H1 (cell line): ENCODE measurements around the gene RIPOR3. TPM values are rescaled to one million over a fixed set of nuclear protein-coding genes. Genes with fewer than 3 reads are reported as not detected.

ENCODE experiments used
- CTCF ChIA-PET: fragments of 300-600 bp; sonication (Branson Sonifier 250); formaldehyde crosslinking; loops from one replicate; lab custom pipeline; 2021; ENCODE audit not compliant: partially characterized antibody; lab: Charles Lee
- POLR2A ChIA-PET: fragments of 300-600 bp; sonication (Branson Sonifier 250); formaldehyde crosslinking; loops from one replicate; lab custom pipeline; 2021; ENCODE audit warnings: inconsistent platforms; ENCODE audit not compliant: partially characterized antibody; lab: Charles Lee
- DNase-seq, 2 experiments: peaks; one replicate each; pipeline versions ENCODE4 v3.0.0 to v3.0.0-alpha.2; 2010 to 2022; ENCODE audit warnings: low spot score in 2 of 2, low read depth in 1 of 2, mixed read lengths in 1 of 2
- FAIRE-seq: peaks from 2 replicates; lab custom pipeline; 2011; peaks lifted over from hg19 to GRCh38; lab: Jason Lieb, UNC
- H2AFZ ChIP-seq: 2 replicates; pipeline ENCODE4 v1.8.1; 2012; ENCODE audit warnings: low read length, inconsistent platforms
- H2AK5ac ChIP-seq: 2 replicates; pipeline ENCODE4 v1.6.1; 2013; ENCODE audit warnings: low read depth, low read length
- H2BK120ac ChIP-seq: replicated peaks from 2 replicates; pipeline ENCODE3; 2013; ENCODE audit warnings: low read depth, low read length, inconsistent platforms
- H2BK12ac ChIP-seq: 2 replicates; pipeline ENCODE4 v1.6.1; 2013; ENCODE audit warnings: low read depth, low read length
- H2BK15ac ChIP-seq: 2 replicates; pipeline ENCODE4 v1.6.1; 2013; ENCODE audit warnings: low read length
- H2BK20ac ChIP-seq: 2 replicates; pipeline ENCODE4 v1.6.1; 2013; ENCODE audit warnings: low read length
- H2BK5ac ChIP-seq: 2 replicates; pipeline ENCODE4 v1.6.1; 2013; ENCODE audit warnings: low read depth, low read length
- H3K14ac ChIP-seq: 2 replicates; pipeline ENCODE4 v1.6.1; 2013; ENCODE audit warnings: inconsistent platforms; ENCODE audit not compliant: insufficient read length
- H3K18ac ChIP-seq: 2 replicates; pipeline ENCODE4 v1.6.1; 2013; ENCODE audit warnings: low read length; ENCODE audit errors: extremely low read depth
- H3K23ac ChIP-seq: 2 replicates; pipeline ENCODE4 v1.6.1; 2013; ENCODE audit warnings: inconsistent platforms; ENCODE audit not compliant: insufficient read length
- H3K23me2 ChIP-seq: 2 replicates; pipeline ENCODE4 v1.6.1; 2013; ENCODE audit warnings: low read depth, low read length
- H3K27ac ChIP-seq: 2 replicates; pipeline ENCODE4 v1.6.1; 2011; ENCODE audit warnings: low read depth, low read length, inconsistent platforms
- H3K27me3 ChIP-seq, 4 experiments: replicated peaks in 1 of 4; 1 replicate in 1 of 4; 2 replicates in 3 of 4; pipeline versions ENCODE4 v1.6.1 to v1.8.1; 2011 to 2013; ENCODE audit warnings: low read length in 3 of 4, mild to moderate bottlenecking in 3 of 4, inconsistent platforms in 2 of 4, mixed read lengths in 2 of 4, moderate library complexity in 1 of 4; ENCODE audit not compliant: control insufficient read depth in 3 of 4, insufficient read depth in 3 of 4; ENCODE audit errors: extremely low read depth in 1 of 4
- H3K36me3 ChIP-seq, 4 experiments: 2 replicates each; pipeline versions ENCODE4 v1.6.1 to v1.8.1; 2011 to 2013; ENCODE audit warnings: mild to moderate bottlenecking in 4 of 4, low read length in 3 of 4, moderate library complexity in 2 of 4, control low read depth in 1 of 4, inconsistent platforms in 1 of 4; ENCODE audit not compliant: insufficient read depth in 4 of 4, control insufficient read depth in 2 of 4
- H3K4ac ChIP-seq: replicated peaks from 2 replicates; pipeline ENCODE3; 2013; ENCODE audit warnings: low read length, low read depth, mixed read lengths, inconsistent platforms; ENCODE audit not compliant: insufficient read length
- H3K4me1 ChIP-seq, 4 experiments: replicated peaks in 1 of 4; 1 replicate in 1 of 4; 2 replicates in 3 of 4; pipeline versions ENCODE4 v1.6.1 to v1.8.1; 2011 to 2013; ENCODE audit warnings: low read length in 3 of 4, inconsistent platforms in 2 of 4, mixed read lengths in 1 of 4; ENCODE audit not compliant: insufficient read depth in 4 of 4, control insufficient read depth in 3 of 4
- H3K4me2 ChIP-seq, 2 experiments: 2 replicates each; pipeline versions ENCODE4 v1.6.1 to v1.8.1; 2011 to 2013; ENCODE audit warnings: low read depth in 2 of 2, low read length in 2 of 2, control low read depth in 1 of 2, inconsistent platforms in 1 of 2, mild to moderate bottlenecking in 1 of 2; ENCODE audit not compliant: insufficient read depth in 1 of 2
- H3K4me3 ChIP-seq, 4 experiments: fragments of 200-600, 300-600 bp in 1 of 4; sonication (generic), shearing (Covaris generic), sonication (Bioruptor Twin) in 1 of 4; 2 replicates each; pipeline versions ENCODE4 v1.5.1 to v1.8.1; 2011 to 2016; ENCODE audit warnings: low read length in 4 of 4, low read depth in 3 of 4, control low read depth in 2 of 4, inconsistent platforms in 2 of 4, mild to moderate bottlenecking in 2 of 4, mixed read lengths in 1 of 4, moderate library complexity in 1 of 4; ENCODE audit not compliant: insufficient read depth in 2 of 4; ENCODE audit errors: extremely low read depth in 1 of 4
- H3K56ac ChIP-seq: replicated peaks from 2 replicates; pipeline ENCODE3; 2013; ENCODE audit warnings: low read depth, mild to moderate bottlenecking, mixed read lengths, low read length, inconsistent platforms; ENCODE audit not compliant: insufficient read length
- H3K79me1 ChIP-seq: 2 replicates; pipeline ENCODE4 v1.6.1; 2013; ENCODE audit warnings: low read depth, low read length, control low read depth
- H3K79me2 ChIP-seq, 2 experiments: 2 replicates each; pipeline versions ENCODE4 v1.6.1 to v1.8.1; 2012 to 2013; ENCODE audit warnings: low read length in 2 of 2, mild to moderate bottlenecking in 2 of 2, inconsistent platforms in 1 of 2; ENCODE audit not compliant: insufficient read depth in 2 of 2, control insufficient read depth in 1 of 2
- H3K9ac ChIP-seq, 4 experiments: replicated peaks in 1 of 4; 1 replicate in 1 of 4; 2 replicates in 3 of 4; pipeline versions ENCODE4 v1.6.1 to v1.8.1; 2011 to 2013; ENCODE audit warnings: low read depth in 3 of 4, low read length in 3 of 4, control low read depth in 2 of 4, mild to moderate bottlenecking in 2 of 4, moderate library complexity in 2 of 4, inconsistent platforms in 1 of 4; ENCODE audit errors: extremely low read depth in 1 of 4
- H3K9me3 ChIP-seq, 2 experiments: 2 replicates each; pipeline versions ENCODE4 v1.6.1 to v1.8.1; 2012 to 2013; ENCODE audit warnings: mild to moderate bottlenecking in 2 of 2, moderate library complexity in 2 of 2, control low read depth in 1 of 2, inconsistent platforms in 1 of 2, low read depth in 1 of 2, low read length in 1 of 2, mixed read lengths in 1 of 2; ENCODE audit not compliant: insufficient read depth in 2 of 2
- H4K20me1 ChIP-seq, 2 experiments: replicated peaks in 1 of 2; 2 replicates each; pipeline versions ENCODE3 to v1.8.1; 2011 to 2013; ENCODE audit warnings: inconsistent platforms in 2 of 2, low read length in 2 of 2, mild to moderate bottlenecking in 1 of 2; ENCODE audit not compliant: insufficient read depth in 2 of 2, control insufficient read depth in 1 of 2
- H4K5ac ChIP-seq: 2 replicates; pipeline ENCODE4 v1.6.1; 2013; ENCODE audit warnings: low read length, low read depth, mixed read lengths, inconsistent platforms; ENCODE audit not compliant: insufficient read length
- H4K8ac ChIP-seq: 2 replicates; pipeline ENCODE4 v1.8.0; 2013; ENCODE audit warnings: mild to moderate bottlenecking, moderate library complexity, low read length, inconsistent platforms; ENCODE audit not compliant: insufficient read depth; ENCODE audit errors: extremely low read depth
- H4K91ac ChIP-seq: replicated peaks from 2 replicates; pipeline ENCODE3; 2013; ENCODE audit warnings: low read length, mixed read lengths, inconsistent platforms; ENCODE audit not compliant: insufficient read length
- BACH1 ChIP-seq: IDR thresholded peaks from 2 replicates; pipeline ENCODE4 v1.6.1; 2012; ENCODE audit warnings: low read length, improper control_type of control experiment
- CTBP2 ChIP-seq: IDR thresholded peaks from 2 replicates; pipeline ENCODE4 v1.7.0; 2011; ENCODE audit warnings: borderline replicate concordance, mild to moderate bottlenecking, moderate library complexity, mixed read lengths, low read length; ENCODE audit not compliant: insufficient read depth, insufficient read length
- EP300 ChIP-seq, 2 experiments: IDR thresholded peaks; 1 replicate in 1 of 2; 2 replicates in 1 of 2; pipeline ENCODE4 v1.6.1; 2011 to 2012; ENCODE audit warnings: low read depth in 2 of 2, low read length in 2 of 2, mild to moderate bottlenecking in 2 of 2, borderline replicate concordance in 1 of 2, inconsistent platforms in 1 of 2, moderate library complexity in 1 of 2
- GTF2F1 ChIP-seq: IDR thresholded peaks from 2 replicates; pipeline ENCODE4 v1.6.1; 2012; ENCODE audit warnings: low read depth, low read length, improper control_type of control experiment, borderline replicate concordance
- KDM5A ChIP-seq: fragments of 200-600 bp; IDR thresholded peaks from 2 replicates; pipeline ENCODE4 v1.7.1; 2012; ENCODE audit warnings: mild to moderate bottlenecking, low read length, inconsistent platforms, mixed read lengths
- PHF8 ChIP-seq: fragments of 200-600 bp; sonication (generic); conservative IDR thresholded peaks from 2 replicates; pipeline ENCODE4 v1.7.1; 2012; ENCODE audit warnings: low read depth, mild to moderate bottlenecking, inconsistent platforms, low read length, moderate library complexity
- POLR2AphosphoS5 ChIP-seq: IDR thresholded peaks from 2 replicates; pipeline ENCODE4 v1.6.1; 2011; ENCODE audit warnings: low read depth, low read length
- RFX5 ChIP-seq: IDR thresholded peaks from 2 replicates; pipeline ENCODE4 v1.6.1; 2011; ENCODE audit warnings: low read depth, low read length, improper control_type of control experiment, borderline replicate concordance
- RXRA ChIP-seq: IDR thresholded peaks from 2 replicates; pipeline ENCODE4 v1.6.1; 2011; ENCODE audit warnings: low read depth, mild to moderate bottlenecking, low read length, moderate library complexity; ENCODE audit not compliant: insufficient read depth
- SP1 ChIP-seq: IDR thresholded peaks from 2 replicates; pipeline ENCODE4 v1.6.1; 2011; ENCODE audit warnings: low read depth, low read length
- SP4 ChIP-seq: IDR thresholded peaks from 2 replicates; pipeline ENCODE4 v1.6.1; 2012; ENCODE audit warnings: low read length, inconsistent platforms
- TAF7 ChIP-seq: optimal IDR thresholded peaks from 2 replicates; pipeline ENCODE3; 2011; ENCODE audit warnings: low read depth, mild to moderate bottlenecking, inconsistent platforms, low read length, moderate library complexity, borderline replicate concordance
- TBP ChIP-seq: IDR thresholded peaks from 2 replicates; pipeline ENCODE4 v1.6.1; 2011; ENCODE audit warnings: low read depth, low read length, improper control_type of control experiment
- ZNF274 ChIP-seq: IDR thresholded peaks from 2 replicates; pipeline ENCODE4 v1.7.0; 2012; ENCODE audit warnings: low read length, borderline replicate concordance; ENCODE audit errors: extremely low read depth
- polyA plus RNA-seq, 7 experiments: library from polyadenylated mRNA; depleted of rRNA in 3 of 7; stranded (reverse) in 5 of 7; unstranded in 2 of 7; fragments of >200 nt in 5 of 7; fragments of 200-250 nt in 2 of 7; gene quantifications; 1 replicate in 5 of 7; 2 replicates in 1 of 7; 4 replicates in 1 of 7; pipeline versions ENCODE4 v1.2.1 to v1.2.3, GENCODE V29; 2011 to 2013; ENCODE audit warnings: missing spikeins in 2 of 7, mixed read lengths in 2 of 7
- total RNA-seq: library from RNA; stranded (reverse); fragmentation: NEBNext Ultra II Directional; extraction: Animal tissue kit (Norgen Biotek cat#: 25700); gene quantifications from 2 replicates; pipeline ENCODE4 v1.2.1, GENCODE V29; 2021
- TF ChIP-seq, protein P1 (sequence below): IDR thresholded peaks from 2 replicates; pipeline ENCODE4 v1.6.1; 2012; ENCODE audit warnings: inconsistent platforms

The RIPOR3 gene
- total and polyA plus RNA-seq, 2 of the 8 experiments (the other 6 are each of a cell fraction or from before 2014, with no cell fraction given) = 3.6 to 4.5 TPM

DNA sequence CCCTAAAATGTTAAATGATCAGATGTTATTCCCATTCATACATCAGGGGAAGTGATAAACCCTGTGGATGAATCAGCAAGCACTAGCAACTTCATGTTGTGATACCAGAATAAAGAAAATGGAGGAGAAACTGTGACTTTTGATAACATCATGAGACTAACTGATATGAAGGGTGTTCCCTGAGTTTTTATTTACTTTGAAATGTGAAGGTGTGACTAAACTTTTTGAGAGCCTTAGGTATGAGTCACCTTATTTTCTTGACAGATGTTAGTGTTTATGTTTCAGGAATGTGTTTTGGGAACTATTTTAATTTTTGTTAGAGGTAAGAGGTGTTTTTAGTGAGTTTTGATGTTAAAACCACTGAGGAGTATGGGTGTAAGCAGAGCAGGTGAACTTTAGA, 44.5 kb upstream of the RIPOR3 start:
- Histone ChIP-seq H3K27ac (no peak overlapping the region), H2BK120ac (no peak overlapping the region), H3K27me3 (no peaks in the 10 kb centered on the region), H3K4me3 (no peak overlapping the region), H2BK5ac (no peak overlapping the region), H3K9me3 (no peaks in the 10 kb centered on the region), H4K8ac (no peak overlapping the region), H4K5ac (no peak overlapping the region), H3K4me2 (no peak overlapping the region), H3K18ac (no peak overlapping the region), H4K20me1 (peaks cover 0 to 5% of the 10 kb centered on the region in 2 experiments), H2BK15ac (no peak overlapping the region), H3K4ac (no peak overlapping the region), H3K79me2 (peaks cover 12 to 83% of the 10 kb centered on the region in 2 experiments; a peak in 3 of 4 replicates), H3K9ac (no peak overlapping the region), H3K79me1 (0 out of 2 replicates have a peak, but pooled peaks cover 3% of the 10 kb centered on the region), H2BK20ac (no peak overlapping the region), H3K36me3 (peaks cover 0 to 13% (median 2%) of the 10 kb centered on the region in 4 experiments; a peak in 3 of 8 replicates), H3K23ac (no peak overlapping the region), H3K4me1 (peaks cover 2 to 7% (median 5%) of the 10 kb centered on the region in 4 experiments; a peak in 4 of 7 replicates), H2AFZ (no peak overlapping the region), H2AK5ac (no peak overlapping the region), H3K14ac (no peak overlapping the region), H3K23me2 (no peaks in the 10 kb centered on the region; the same call in none of the 2 replicates), H2BK12ac (no peak overlapping the region), H4K91ac (no peak overlapping the region), H3K56ac (no peak overlapping the region)
- ChIA-PET POLR2A (no interaction called here), CTCF (interaction anchor here (3.7 kb wide), 1 partner anchor 14 kb away, joined by 27 read pairs; no protein-coding TSS in a partner anchor)
- FAIRE-seq = no peak
- no peak for DNase-seq
- TF ChIP-seq RXRA (no peak), TAF7 (no peak), RFX5 (no peak), KDM5A (no peak), TBP (no peak), GTF2F1 (no peak), ZNF274 (no peak), POLR2AphosphoS5 (no peak), PHF8 (no peak), BACH1 (no peak), SP1 (no peak), CTBP2 (no peak), EP300 (IDR thresholded peaks at IDR 0.05; ENCODE audit: borderline replicate concordance in 1 of 2, low read depth in 2 of 2, low read length in 2 of 2) (no peak), SP4 (no peak)
- TF ChIP-seq, protein P1, sequence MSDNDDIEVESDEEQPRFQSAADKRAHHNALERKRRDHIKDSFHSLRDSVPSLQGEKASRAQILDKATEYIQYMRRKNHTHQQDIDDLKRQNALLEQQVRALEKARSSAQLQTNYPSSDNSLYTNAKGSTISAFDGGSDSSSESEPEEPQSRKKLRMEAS = no peak
